MM.1S (cell line): ENCODE data around the gene SCIN.

Source experiments
- DNase-seq: peaks from one replicate; pipeline ENCODE4 v3.0.0-alpha.2; 2015
- H2AFZ ChIP-seq: fragments of 300-600 bp; sonication (generic); 2 replicates; pipeline ENCODE4 v1.6.0; 2016; ENCODE audit warnings: antibody characterized with exemption, low read length
- H3F3A ChIP-seq: fragments of 300-600 bp; sonication (generic); 2 replicates; pipeline ENCODE4 v1.6.1; 2016; ENCODE audit warnings: mild to moderate bottlenecking, antibody characterized with exemption, low read length, moderate library complexity, mixed read lengths; ENCODE audit not compliant: insufficient read depth
- H3K27ac ChIP-seq: fragments of 300-600 bp; sonication (generic); 2 replicates; pipeline ENCODE4 v1.5.1; 2016; ENCODE audit warnings: mild to moderate bottlenecking, low read length
- H3K27me3 ChIP-seq: fragments of 300-600 bp; sonication (generic); replicated peaks from 2 replicates; pipeline ENCODE4 v1.6.0; 2016; ENCODE audit warnings: low read length; ENCODE audit not compliant: insufficient read depth
- H3K36me3 ChIP-seq: fragments of 300-600 bp; sonication (generic); replicated peaks from 2 replicates; pipeline ENCODE4 v1.6.1; 2016; ENCODE audit warnings: mild to moderate bottlenecking, low read length, mixed read lengths; ENCODE audit not compliant: insufficient read depth
- H3K4me1 ChIP-seq: fragments of 300-600 bp; sonication (generic); 2 replicates; pipeline ENCODE4 v1.6.1; 2016; ENCODE audit warnings: low read length, mixed read lengths
- H3K4me2 ChIP-seq: fragments of 300-600 bp; sonication (generic); 2 replicates; pipeline ENCODE4 v1.6.0; 2016; ENCODE audit warnings: low read depth, low read length
- H3K4me3 ChIP-seq: fragments of 300-600 bp; sonication (generic); 2 replicates; pipeline ENCODE4 v1.5.1; 2016; ENCODE audit warnings: low read length, mixed read lengths
- H3K79me2 ChIP-seq: fragments of 300-600 bp; sonication (generic); 2 replicates; pipeline ENCODE4 v1.6.1; 2016; ENCODE audit warnings: mixed run types, low read length, mixed read lengths
- H3K9ac ChIP-seq: fragments of 300-600 bp; sonication (generic); 2 replicates; pipeline ENCODE4 v1.6.1; 2016; ENCODE audit warnings: low read length, mixed read lengths
- H3K9me2 ChIP-seq: fragments of 300-600 bp; sonication (generic); replicated peaks from 2 replicates; pipeline ENCODE4 v1.6.1; 2016; ENCODE audit warnings: mild to moderate bottlenecking, low read length, mixed read lengths; ENCODE audit not compliant: insufficient read depth
- H3K9me3 ChIP-seq: fragments of 300-600 bp; sonication (generic); replicated peaks from 2 replicates; pipeline ENCODE4 v1.6.1; 2016; ENCODE audit warnings: mild to moderate bottlenecking, low read length, mixed read lengths; ENCODE audit not compliant: insufficient read depth
- H4K20me1 ChIP-seq: fragments of 300-600 bp; sonication (generic); 2 replicates; pipeline ENCODE4 v1.6.1; 2016; ENCODE audit warnings: mild to moderate bottlenecking, low read length, moderate library complexity, mixed read lengths; ENCODE audit not compliant: insufficient read depth
- CTCF ChIP-seq: fragments of 300-600 bp; sonication (generic); IDR thresholded peaks from 2 replicates; pipeline ENCODE4 v1.5.1; 2016; ENCODE audit warnings: antibody characterized with exemption, low read length, mixed read lengths
- EZH2 ChIP-seq: fragments of 300-600 bp; sonication (generic); optimal IDR thresholded peaks from 2 replicates; pipeline ENCODE3; 2017; ENCODE audit warnings: low read depth, mild to moderate bottlenecking, antibody characterized with exemption, low read length, mixed read lengths
- EZH2phosphoT487 ChIP-seq: fragments of 300-600 bp; sonication (generic); IDR thresholded peaks from 2 replicates; pipeline ENCODE4 v1.6.1; 2018; ENCODE audit warnings: antibody characterized with exemption, low read length

The SCIN gene

GRCh38 chr7:12529971-12530710 lies 40.4 kb upstream of the SCIN start:
- Histone ChIP-seq H2AFZ (no peak overlapping the region), H3K79me2 (no peaks in the 10 kb centered on the region), H3K9me3 (no peaks in the 10 kb centered on the region), H3K4me1 (no peaks in the 10 kb centered on the region), H3K36me3 (no peaks in the 10 kb centered on the region), H3K4me2 (no peak overlapping the region), H4K20me1 (no peaks in the 10 kb centered on the region), H3K4me3 (no peak overlapping the region), H3K9me2 (no peaks in the 10 kb centered on the region), H3K27ac (no peak overlapping the region), H3F3A (no peaks in the 10 kb centered on the region), H3K9ac (no peak overlapping the region), H3K27me3 (no peaks in the 10 kb centered on the region)
- TF ChIP-seq EZH2phosphoT487 = no peak
- no peak for TF ChIP-seq CTCF
- no peak for TF ChIP-seq EZH2
- no peak for DNase-seq

DNA sequence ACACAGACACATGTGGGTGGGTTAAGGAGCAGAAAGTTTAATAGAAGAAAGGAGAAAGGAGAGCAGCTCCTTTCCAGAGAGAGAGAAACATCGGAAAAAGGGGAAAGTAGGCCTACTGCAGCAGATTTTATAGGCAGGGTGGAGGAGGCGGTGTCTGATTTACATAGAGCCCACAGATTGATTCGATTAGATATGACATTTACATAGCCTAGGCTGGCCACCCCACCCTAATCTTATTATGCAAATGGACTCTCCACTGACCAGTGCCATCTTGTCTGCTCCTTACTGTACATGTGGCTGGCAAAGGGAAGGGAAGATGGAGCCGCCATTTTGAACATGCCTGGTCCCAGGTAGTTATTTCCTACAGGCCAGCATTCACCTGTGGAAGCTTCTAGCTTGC lies 38.7 kb upstream of the SCIN start:
- TF ChIP-seq EZH2phosphoT487 (no peak), EZH2 (no peak), CTCF (no peak)
- DNase-seq = no peak
- Histone ChIP-seq H3K36me3 (no peaks in the 10 kb centered on the region), H3K4me3 (no peak overlapping the region), H3K27me3 (no peaks in the 10 kb centered on the region), H3K4me2 (no peak overlapping the region), H3K9me3 (no peaks in the 10 kb centered on the region), H2AFZ (no peak overlapping the region), H3K27ac (no peak overlapping the region), H3F3A (no peaks in the 10 kb centered on the region), H3K4me1 (no peaks in the 10 kb centered on the region), H3K9me2 (no peaks in the 10 kb centered on the region), H4K20me1 (no peaks in the 10 kb centered on the region), H3K9ac (no peak overlapping the region), H3K79me2 (no peaks in the 10 kb centered on the region)

DNA sequence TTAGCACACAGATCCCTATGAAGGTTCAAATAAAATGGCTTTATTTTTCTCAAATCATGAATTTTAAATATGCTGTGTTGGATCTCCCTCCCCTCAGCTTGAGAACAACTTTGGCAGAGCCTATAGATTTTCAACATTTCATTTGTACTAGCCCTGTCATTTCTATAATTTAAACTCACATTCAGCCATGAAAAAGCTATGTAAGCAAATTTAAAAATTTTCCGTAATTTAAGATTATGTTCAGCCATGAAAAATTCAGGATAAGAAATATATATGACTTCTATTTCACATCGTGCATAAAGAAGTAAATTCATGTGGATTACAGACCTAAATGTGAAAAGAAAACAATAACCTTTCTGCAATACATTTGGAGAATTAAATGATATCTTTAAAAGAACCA lies 36.5 kb upstream of the SCIN start:
- Histone ChIP-seq H3K36me3 (no peaks in the 10 kb centered on the region), H3K4me3 (no peak overlapping the region), H3K9ac (no peak overlapping the region), H3K4me2 (no peak overlapping the region), H3K9me2 (no peaks in the 10 kb centered on the region), H3K27ac (no peak overlapping the region), H4K20me1 (no peaks in the 10 kb centered on the region), H3K9me3 (no peaks in the 10 kb centered on the region), H3K4me1 (no peaks in the 10 kb centered on the region), H2AFZ (no peak overlapping the region), H3F3A (no peaks in the 10 kb centered on the region), H3K27me3 (no peaks in the 10 kb centered on the region), H3K79me2 (no peaks in the 10 kb centered on the region)
- DNase-seq = no peak
- TF ChIP-seq CTCF = no peak
- TF ChIP-seq EZH2 = no peak
- no peak for TF ChIP-seq EZH2phosphoT487
